Frontal cortex (tissue), 4 donors: ENCODE measurements around the gene TRMO. TPM values are rescaled to one million over a fixed set of nuclear protein-coding genes. Genes with fewer than 3 reads are reported as not detected.
A peak's percentile ranks its signal among the peaks of the same experiment; 100 is the strongest.
"Not testable (repeated sequence)": the region's sequence is repeated elsewhere in the genome, so short reads cannot be mapped to it uniquely, and the experiment has no call there.

Experiments
- DNase-seq, 2 donors: peaks; one replicate each; pipeline ENCODE4 v3.0.0; 2012; ENCODE audit warnings: low spot score in 2 of 2
- FAIRE-seq: peaks from 2 replicates; lab custom pipeline; 2012; peaks lifted over from hg19 to GRCh38; lab: Jason Lieb, UNC
- total RNA-seq: library from RNA; depleted of rRNA; stranded (reverse); fragments of >200 nt; gene quantifications from one replicate; pipeline ENCODE4 v1.2.3, GENCODE V29; 2014
- donor health status: control.
- donor health status: control.
- donor health status: control.

Gene TRMO
- total RNA-seq, result 18.3 TPM

GRCh38 chr9:97921959-97922724 lies at the start of gene TRMO:
Gene TRMO (minus strand): TSS chr9:97922500. CDS start chr9:97922493, 7 bp downstream.
- FAIRE-seq, result no peak

GRCh38 chr9:97970165-97970564 lies 47.9 kb upstream of the TRMO start:
- DNase-seq (no peak), FAIRE-seq (no peak)

More at GRCh38 chr9:97921959-97922724, at the start of gene TRMO:
- DNase-seq, result peak; percentile 67 to 80

GRCh38 chr9:97969014-97969413 lies 46.7 kb upstream of the TRMO start:
- FAIRE-seq (no peak), DNase-seq (no peak)

- no peak for DNase-seq
- FAIRE-seq, result no peak
Observed at GRCh38 chr9:97966493-97966892, 44.2 kb upstream of the TRMO start.

GRCh38 chr9:97964901-97965300 lies 42.6 kb upstream of the TRMO start:
- no peak for FAIRE-seq
- DNase-seq, result no peak

- FAIRE-seq (no peak), DNase-seq (no peak)
Observed at GRCh38 chr9:97963232-97963631, 40.9 kb upstream of the TRMO start.

GRCh38 chr9:97962575-97962974 lies 40.3 kb upstream of the TRMO start:
- FAIRE-seq, result no peak
- DNase-seq, result no peak

- no peak for DNase-seq
- no peak for FAIRE-seq
Observed at GRCh38 chr9:97962136-97962535, 39.8 kb upstream of the TRMO start.

- DNase-seq, result no peak
- no peak for FAIRE-seq
Observed at GRCh38 chr9:97961361-97961760, 39.1 kb upstream of the TRMO start.

- not testable (repeated sequence) for FAIRE-seq, DNase-seq
Observed at GRCh38 chr9:97960678-97961328, 38.5 kb upstream of the TRMO start.

- DNase-seq, result no peak
- FAIRE-seq, result no peak
Observed at GRCh38 chr9:97959585-97959984, 37.3 kb upstream of the TRMO start.

GRCh38 chr9:97958812-97959511 lies 36.7 kb upstream of the TRMO start:
- no peak for DNase-seq
- no peak for FAIRE-seq

- DNase-seq, result no peak
Observed at GRCh38 chr9:97956331-97956730, 34.0 kb upstream of the TRMO start.

GRCh38 chr9:97954550-97954989 lies 32.3 kb upstream of the TRMO start:
- FAIRE-seq, result no peak
- no peak for DNase-seq

More at GRCh38 chr9:97956331-97956730, 34.0 kb upstream of the TRMO start:
- FAIRE-seq, result no peak

GRCh38 chr9:97950873-97951272 lies 28.6 kb upstream of the TRMO start:
- not testable (repeated sequence) for DNase-seq, FAIRE-seq

GRCh38 chr9:97947094-97947493 lies 24.8 kb upstream of the TRMO start:
- not testable (repeated sequence) for FAIRE-seq

GRCh38 chr9:97945470-97945869 lies 23.2 kb upstream of the TRMO start:
- FAIRE-seq, DNase-seq: not testable (repeated sequence)

More at GRCh38 chr9:97947094-97947493, 24.8 kb upstream of the TRMO start:
- DNase-seq, result not testable (repeated sequence)

- DNase-seq, result no peak
- no peak for FAIRE-seq
Observed at GRCh38 chr9:97944612-97945011, 22.3 kb upstream of the TRMO start.

GRCh38 chr9:97943308-97943855 lies 21.1 kb upstream of the TRMO start:
- FAIRE-seq, result no peak
- DNase-seq, result no peak

GRCh38 chr9:97941323-97941722 lies 19.0 kb upstream of the TRMO start:
- DNase-seq, result no peak
- FAIRE-seq, result no peak
